Stimulated activated CD4-positive, alpha-beta T cell treated with anti-CD3 and anti-CD28 coated beads, Interleukin-12 subunit alpha, Interleukin-12 subunit beta, amount 100 ng/mL, for 4 hours (primary cell): ENCODE results near the gene RHOH.
"Not testable (repeated sequence)": the region's sequence is repeated elsewhere in the genome, so short reads cannot be mapped to it uniquely, and the experiment has no call there.

Experiments
- DNase-seq: peaks from one replicate; pipeline ENCODE4 v3.0.0-alpha.2; 2020

Gene RHOH, protein sequence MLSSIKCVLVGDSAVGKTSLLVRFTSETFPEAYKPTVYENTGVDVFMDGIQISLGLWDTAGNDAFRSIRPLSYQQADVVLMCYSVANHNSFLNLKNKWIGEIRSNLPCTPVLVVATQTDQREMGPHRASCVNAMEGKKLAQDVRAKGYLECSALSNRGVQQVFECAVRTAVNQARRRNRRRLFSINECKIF

DNA sequence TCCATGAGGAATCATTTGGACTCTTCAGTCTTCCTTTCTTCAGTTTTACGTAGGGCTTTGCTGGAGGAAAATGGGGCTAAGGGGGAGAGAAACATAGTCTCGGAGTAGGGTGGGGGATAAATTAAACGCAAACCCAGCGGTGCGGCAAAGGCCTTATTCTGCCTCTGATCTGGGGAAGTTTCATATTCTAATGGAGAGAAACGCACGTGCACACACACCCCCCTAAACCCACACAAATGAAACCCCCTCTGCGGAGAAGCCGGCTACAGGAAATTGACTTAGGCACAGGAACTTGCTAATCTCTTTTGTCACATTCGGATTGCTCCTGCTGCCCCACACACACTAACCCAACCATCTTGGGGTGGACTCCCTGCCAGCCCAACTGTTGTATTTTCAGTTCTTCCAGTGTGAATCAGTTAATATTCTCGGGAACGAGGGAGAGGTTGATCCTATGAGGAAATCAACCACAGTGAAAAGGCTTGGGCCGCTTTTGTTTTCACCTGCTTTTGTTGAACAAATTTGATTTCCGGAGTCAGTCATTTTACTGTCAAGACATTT lies at the start of gene RHOH:
TSS of gene RHOH (plus strand) at position 308 of the 558 bp plus-strand sequence. CDS start 46,356 bp downstream, outside the sequence.
- peak; percentile 60 for DNase-seq

DNA sequence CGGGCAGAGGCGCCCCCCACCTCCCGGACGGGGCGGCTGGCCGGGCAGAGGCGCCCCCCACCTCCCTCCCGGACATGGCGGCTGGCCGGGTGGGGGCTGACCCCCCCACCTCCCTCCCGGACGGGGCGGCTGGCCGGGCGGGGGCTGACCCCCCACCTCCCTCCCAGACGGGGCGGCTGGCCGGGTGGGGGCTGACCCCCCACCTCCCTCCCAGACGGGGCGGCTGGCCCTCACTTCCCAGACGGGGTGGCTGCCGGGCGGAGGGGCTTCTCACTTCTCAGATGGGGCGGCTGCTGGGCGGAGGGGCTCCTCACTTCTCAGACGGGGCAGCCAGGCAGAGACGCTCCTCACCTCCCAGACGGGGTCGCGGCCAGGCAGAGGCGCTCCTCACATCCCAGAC lies 49.3 kb upstream of the RHOH start:
- not testable (repeated sequence) for DNase-seq

DNA sequence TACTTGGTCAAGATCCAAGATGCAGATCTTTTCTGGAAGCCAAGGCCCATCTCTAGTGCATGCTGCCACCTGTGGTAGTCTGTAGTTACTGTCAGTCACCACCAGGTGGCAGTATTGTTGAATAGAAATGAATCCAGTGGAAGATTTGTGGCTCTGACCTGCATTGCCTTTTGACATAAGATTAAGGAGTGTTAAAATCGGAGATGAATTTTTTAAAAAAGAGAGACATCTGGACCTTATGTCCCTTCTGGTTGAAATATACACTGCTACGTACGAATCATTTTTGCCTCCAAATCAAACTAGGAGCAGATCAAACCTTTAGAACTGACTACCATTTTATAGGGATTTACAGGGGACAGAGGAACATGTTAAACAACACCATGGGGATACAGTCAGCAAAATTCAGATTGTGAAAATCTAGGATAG lies 46.9 kb upstream of the RHOH start:
- peak; percentile 41 for DNase-seq

DNA sequence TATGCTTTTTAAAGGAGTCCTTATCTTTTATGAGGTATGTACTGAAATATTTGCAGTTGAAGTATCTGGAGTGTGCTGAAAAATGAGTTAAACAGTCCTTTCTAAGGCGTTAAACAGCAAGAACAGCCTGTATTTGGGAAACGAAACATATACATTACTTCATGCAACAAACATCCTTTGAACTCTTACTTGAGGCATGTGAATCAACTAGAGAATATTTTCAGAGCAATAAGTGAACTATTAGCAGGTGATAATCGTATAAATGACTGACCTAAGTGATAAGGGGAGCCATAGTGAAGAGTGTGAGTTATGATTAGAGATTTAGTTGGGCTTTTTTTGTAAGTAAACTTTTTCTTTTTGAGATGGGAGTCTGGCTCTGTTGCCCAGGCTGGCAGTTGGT lies 45.9 kb upstream of the RHOH start:
- DNase-seq = no peak

DNA sequence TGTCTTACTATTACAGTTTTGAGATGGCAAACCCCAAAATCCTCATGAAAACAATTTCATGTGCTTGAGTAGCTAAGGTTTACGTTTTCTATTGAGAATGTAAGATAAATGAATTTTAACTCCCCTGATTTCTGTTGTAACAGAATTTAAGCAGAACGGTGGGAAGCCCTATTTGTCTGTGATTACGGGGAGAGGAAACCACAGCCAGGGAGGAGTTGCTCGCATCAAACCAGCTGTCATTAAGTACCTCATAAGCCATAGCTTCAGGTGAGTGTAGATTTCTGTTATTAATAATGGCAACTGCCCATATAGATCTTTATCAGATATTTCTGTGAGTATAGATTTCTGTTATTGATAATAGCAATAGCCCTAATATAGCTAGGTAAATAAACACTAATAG lies 44.2 kb upstream of the RHOH start:
- DNase-seq = no peak

DNA sequence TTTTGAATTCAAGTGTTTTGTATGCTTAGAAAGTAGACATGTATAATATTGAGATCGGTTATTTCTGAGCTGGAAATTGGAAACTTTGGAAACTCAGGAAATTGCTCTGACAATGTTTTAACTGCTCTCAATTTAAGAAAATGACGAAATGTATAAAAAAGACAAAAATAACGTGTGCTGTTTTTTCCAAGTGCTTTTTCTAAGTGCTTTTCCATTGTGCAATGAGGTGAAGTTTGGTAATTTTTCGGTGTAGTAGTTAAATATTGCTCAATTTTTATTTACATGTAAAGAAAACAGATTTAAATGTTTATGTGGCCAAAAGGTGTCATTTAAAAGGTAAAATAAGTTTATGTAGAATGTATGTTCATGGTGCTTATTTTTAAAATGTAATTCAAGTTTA lies 39.4 kb upstream of the RHOH start:
- no peak for DNase-seq

DNA sequence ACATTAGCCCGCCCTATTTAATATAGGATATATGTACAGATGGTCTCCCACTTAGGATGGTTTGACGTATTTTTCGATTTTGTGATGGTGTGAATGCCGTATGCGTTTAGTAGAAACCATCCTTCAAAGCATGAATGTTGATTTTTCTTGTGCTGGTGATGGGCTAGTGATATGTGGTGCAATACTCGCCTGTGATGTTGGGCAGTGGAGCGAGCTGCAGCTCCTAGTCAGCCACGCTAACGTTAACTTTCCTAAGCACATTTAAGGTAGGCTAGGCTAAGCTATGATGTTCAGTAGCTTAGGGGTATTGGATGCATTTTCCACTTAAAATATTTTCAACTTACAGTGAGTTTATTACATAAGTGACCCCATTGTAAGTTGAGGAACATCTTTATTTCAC lies 36.6 kb upstream of the RHOH start:
- no peak for DNase-seq

DNA sequence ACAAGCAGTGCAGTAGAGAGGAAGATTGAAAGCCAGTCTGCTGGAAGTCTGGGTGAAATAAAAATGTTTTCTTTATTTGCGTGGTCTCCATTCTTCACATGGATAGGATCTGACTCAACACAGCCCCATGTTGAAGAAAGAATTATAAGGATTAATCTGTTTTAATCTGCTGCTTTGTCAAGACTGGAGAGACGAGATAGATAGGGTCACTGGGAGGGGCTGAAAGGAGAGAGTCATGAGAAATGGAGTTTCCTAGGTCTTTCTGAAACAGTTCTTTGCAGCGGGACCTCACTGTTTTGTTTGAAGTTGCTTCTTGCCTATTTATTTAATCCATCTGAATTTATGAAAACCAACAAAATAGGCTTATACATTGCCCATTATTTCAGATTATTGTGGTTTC lies 32.4 kb upstream of the RHOH start:
- no peak for DNase-seq

DNA sequence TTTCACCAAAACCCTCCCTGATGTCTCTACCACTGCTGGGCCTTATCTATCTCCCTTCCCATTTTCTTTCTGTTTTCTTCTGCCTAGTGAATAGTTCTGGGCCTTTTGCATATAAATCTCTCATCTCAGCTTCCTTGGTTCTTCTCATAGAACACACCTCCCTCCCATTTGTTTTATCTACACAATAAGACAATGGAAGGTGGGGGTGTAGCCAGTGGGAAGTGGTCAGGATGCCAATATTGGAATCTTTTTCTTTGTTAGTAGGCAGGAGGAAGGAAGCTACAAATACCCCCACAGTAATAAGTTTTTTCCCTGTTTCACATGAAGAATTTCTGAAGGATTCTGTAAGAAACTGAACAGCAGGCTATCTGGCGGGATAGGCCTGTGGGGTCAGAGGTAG lies 30.9 kb upstream of the RHOH start:
- DNase-seq = no peak

DNA sequence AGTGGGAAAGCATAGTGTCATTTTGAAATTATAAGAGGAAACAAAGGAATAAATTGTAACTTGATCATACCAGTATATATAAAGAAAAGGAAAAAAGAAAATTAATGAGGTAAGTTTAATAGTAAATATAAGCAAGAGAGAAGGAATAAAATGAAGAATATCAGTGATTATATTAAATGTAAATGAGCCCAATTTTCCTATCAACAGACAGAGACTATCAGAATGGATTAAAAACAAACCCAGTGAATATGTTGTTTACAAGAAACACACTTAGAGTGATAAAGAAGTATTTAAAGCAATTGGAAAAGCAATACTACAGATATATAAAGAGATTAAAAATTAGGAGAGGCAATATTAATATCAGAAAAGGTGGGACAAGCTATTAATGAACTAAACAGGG lies 28.8 kb upstream of the RHOH start:
- DNase-seq = no peak

DNA sequence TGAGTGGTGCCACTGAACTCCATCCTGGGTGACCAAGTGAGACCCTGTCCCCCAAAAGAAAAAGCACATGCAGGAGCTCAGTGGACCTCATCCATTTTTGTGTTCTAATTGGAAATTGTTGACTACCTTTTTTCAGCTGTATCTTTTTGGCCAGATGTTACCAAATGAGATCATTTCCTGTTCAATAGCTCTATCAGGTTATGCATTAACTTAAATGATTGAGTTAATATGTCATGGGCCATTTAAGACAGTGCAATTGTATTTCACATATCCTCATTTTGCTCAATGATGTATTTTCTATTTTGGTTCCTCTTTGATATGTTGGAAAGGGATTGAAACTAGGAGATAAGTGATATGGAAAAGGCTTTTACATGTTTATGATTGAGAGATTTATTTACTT lies 26.2 kb upstream of the RHOH start:
- DNase-seq = no peak

DNA sequence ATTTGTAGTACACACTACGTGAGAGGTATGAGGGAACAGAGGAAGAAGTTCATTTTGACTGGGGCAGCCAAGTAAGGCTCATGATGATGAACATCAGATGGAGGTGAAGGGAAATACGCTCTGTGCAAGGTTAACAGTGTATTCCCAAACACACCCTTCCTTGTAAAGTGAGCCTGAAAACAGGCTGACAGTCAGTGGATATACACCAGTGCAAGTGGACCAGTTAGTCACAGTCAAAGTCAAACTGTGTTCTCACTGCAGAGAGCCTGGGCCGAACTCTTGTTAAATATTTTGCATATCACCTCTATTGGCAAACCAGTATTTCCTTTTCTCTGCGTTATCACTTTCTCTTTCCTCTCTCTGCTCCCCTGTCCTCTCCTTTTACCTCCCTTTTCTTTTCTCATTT lies 23.4 kb upstream of the RHOH start:
- no peak for DNase-seq

DNA sequence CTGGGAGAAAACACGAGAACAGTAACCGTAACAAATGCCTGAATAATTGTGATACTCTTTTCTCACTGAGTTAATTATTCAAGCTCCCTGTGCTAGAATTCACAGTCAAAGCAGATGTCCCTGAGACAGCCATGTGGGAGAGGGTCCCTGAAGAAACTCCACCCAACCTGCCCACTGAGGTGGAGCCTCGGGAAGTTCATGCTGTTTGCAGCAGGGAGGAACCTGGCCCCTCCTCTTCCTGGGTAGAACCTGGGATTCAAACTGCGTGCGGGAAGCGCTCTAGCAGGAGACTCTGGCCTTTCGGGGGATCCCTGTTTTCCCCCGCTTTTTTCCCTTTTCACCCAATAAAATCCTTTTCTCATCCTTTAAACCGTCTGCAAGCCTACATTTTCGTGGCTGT lies 20.2 kb upstream of the RHOH start:
- DNase-seq = no peak

DNA sequence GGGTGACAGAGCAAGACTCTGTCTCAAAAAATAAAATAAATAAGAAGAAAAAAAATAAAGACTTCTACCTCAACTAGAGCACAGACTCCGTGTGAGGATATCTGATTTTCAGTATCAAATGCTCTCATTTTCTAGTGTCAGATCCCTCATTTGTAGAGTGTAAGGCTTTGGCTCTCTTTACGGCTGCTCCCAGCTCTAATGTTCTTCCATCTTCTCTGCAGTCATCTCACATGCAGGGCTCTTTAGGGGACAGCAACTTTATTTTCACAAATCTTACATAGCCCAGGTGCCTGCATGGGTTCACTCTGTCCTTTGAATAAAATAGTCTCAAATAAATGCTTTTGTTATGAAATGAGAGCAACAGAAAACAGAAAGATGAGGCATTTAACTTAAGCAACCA lies 19.2 kb upstream of the RHOH start:
- DNase-seq = no peak

DNA sequence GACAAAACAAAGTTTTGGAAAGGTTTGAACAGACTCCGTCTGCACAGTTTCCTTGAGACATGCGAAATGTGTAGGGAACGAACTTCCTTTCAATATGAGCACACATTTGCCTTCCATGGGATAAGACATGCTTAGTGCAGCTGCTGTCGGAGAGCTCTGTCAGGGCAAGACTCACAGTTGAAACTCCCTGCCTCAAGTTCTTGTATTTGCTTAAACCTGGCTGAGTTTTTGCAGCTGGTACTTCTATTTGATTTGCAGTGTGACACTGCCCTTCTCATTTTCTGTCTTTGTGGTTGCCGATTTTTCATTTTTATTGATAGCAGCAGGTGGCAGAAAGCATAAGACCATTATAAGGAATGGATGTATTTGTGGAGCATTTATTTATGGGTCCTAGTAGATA lies 18.2 kb upstream of the RHOH start:
- DNase-seq = no peak

DNA sequence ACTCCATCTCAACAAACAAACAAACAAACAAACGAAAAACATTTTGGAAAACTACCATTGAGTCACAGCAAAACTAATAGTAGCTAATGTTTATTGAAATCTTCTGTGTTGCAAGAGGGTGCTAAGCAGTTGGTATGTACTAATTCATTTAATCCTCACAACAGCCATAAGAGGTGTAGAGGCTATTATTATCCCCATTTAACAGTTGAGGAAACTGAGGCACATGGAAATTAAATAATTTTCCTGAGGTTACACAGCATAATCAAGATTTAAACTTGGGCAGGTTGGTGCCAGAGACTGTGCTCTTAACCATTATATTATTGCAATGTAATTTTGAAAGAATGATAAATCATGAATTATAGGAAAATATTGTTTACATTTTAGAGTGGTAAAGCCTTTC lies 17.5 kb upstream of the RHOH start:
- no peak for DNase-seq

DNA sequence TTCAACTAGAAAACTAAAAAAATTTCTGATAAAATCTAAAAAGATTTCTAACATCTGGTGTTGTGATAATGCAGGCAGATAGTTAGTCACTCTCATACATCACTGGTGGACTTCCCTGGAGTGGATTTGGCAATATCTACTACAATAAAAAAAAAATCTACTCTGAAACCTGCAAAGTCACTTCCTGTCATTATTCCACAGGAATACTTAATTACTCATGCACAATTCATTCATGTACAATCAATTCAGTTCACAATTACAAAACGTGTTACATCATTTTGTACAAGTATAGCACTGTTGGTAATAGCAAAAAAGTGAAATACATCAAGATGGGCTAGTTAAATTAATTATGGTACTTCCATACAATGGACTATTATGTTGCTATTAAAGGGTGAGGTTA lies 16.5 kb upstream of the RHOH start:
- no peak for DNase-seq

DNA sequence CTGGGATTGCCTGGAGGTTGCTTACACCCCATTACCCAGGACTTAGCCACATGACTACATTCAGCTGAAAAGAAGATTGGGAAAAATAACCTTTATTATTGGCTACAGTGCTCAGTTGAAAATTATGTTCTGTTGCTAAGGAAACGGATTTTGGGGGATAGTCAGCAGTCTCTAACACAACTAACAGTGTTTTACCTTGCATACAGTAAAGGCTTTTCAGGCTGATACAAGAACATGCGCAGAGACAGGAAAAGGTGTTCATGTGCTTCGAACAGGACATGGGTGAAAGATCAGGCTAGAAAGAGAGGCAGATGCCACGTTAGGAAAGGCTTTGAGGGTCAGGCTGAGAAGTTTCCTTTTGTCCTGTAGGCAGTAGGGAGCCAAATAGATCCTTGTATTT lies 14.8 kb upstream of the RHOH start:
- no peak for DNase-seq

DNA sequence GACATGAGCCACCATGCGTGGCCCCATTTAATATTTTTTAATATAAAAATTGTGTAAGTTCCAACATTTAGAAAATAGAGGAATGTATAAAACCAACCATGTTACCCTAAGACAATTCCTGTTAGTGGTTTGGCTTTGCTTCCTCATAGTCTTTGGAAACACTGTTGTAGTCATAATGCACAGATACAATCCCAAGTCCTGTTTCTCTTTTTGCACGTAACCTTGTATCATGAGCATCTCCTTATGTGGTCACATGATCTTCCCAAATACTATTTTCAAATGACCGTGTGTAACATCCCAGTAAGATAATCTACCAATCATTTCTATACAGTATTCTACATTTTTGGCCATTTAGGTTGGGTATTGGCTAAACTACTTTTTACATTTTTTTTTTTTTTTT lies 13.9 kb upstream of the RHOH start:
- DNase-seq = no peak

DNA sequence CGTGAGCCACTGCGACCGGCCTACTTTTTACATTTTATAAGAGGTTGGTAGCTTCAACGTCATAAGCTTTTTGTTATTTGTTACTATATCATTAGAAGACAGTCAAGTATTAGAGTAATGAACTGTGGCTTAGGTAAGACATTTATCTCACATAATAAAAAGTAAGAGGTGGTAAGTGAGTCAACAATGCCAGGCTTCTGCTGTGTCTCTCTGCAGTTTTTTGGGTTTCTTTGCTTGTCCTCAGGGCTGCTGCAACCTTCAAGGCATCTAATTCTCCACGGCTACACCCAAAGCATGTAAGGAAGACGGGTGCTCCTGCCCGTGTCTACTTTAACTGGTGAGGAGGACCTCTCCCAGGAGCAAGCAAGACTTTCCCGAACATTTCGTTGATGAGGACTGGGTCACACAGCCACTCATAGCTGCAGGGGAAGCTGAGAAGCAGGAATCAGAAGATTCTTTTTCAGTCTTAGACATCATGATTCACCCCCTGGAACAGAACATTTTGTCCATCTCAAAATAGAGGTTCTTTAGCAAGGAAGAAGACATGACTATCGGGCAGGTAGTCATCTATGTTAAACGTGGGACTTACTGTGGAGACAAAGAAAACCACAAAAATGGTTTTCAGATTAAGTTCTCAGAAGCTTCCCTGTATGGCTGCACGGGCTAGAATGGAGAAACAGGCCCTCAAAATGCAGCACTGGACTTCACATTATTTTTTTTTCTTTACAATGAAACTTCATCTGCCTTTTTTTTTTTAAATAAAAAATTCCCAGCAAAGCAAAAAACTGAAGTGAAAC lies 13.0 kb upstream of the RHOH start:
- DNase-seq = no peak

DNA sequence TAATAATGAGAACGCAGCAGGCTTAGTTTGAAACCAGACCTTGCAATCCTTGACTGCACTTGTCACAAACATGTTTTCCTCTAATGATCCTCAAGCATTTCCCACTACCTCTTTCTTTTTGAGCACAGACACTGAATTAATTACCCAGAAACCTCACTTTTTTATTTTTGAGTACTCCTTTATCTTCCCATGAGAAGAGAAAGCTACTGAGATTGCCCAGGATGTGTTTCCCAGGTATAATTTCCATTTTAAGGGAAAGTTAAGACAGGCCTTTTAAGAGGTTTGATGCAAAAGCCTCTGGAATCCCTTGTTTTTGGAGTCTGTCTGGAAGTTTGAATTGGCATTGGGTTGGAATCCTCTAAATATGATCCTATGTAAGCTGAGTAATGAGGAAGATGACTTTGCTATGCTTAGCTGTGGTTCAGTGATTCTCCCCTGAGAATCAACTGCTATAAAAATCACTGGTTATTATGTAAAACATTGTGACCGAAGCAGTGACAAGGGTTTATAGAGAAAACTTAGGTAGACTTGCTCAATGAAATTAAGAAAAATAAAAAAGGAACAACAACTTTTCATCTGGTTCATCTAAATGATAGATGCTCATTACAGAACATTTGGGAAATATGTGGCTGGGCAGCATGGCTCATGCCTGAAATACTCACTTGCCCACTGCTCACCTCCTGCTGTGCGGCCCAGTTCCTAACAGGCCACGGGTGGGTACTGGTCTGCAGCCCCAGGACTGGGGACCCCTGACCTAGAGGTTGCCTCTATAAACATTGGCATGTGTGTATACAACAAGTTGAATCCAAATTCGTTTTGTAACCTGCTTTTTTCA lies 10.8 kb upstream of the RHOH start:
- no peak for DNase-seq

DNA sequence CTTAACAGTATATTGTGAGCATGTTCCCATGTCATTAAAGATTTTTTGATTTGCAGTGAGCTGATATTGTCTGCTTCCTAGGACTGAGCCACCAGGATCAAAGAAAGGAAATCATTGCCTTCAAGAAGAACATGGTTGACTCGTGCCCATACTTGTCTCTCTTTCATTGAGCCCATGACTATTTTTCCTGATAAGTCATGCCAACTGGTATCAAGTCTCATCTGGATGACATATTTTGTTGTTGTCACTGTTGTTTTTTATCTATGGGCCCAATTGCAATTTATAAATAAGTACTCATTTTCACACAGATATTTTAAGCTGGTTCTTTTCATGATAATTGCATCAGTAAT lies 10.2 kb upstream of the RHOH start:
- no peak for DNase-seq

DNA sequence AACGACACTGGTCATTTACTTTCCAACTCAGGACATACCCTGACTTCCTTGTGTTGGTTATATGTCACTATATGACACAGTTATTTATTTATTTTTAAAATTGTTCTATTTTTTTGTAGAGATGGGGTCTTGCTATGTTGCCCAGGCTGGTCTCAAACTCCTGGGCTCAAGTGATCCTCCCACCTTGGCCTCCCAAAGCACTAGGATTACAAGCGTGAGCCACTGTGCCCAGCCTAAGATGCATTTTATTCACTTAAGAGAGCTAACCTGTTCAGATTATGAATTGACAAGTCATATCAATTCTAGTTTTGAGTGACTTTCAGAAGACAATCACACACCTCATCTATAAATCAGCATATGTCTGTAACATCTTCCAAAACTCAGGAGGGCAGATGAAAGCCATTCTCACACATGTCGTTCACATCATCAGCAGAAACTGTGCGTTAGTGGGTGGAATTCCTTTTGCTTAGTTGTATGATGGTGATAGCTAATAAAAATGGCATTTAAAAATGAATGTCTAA lies 9.4 kb upstream of the RHOH start:
- no peak for DNase-seq

DNA sequence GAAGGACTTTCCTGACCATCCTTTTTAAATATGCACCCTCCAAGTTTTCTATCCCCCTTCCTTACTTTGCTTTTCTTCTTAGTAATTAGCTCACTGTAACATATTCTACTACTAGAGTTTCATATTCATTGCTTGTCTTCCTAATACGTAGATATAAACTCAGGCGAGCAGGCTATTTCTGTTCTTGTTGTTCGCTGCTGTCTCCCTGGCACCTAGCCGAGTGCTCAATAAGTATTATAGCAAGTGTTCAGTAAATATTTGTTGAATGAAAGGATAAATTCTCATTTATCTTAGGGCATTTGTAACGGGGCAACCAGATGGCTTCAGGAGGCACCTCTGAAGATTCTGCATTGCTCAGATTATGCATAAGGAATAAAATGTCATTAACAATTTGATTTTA lies 6.8 kb upstream of the RHOH start:
- no peak for DNase-seq
